AG09319 (cell line): ENCODE data around the gene PLAAT3.

ENCODE experiments used
- DNase-seq: peaks from one replicate; pipeline ENCODE4 v3.0.0-alpha.2; 2010; ENCODE audit warnings: low read depth; ENCODE audit errors: extremely low read depth
- CTCF ChIP-seq: IDR thresholded peaks from 2 replicates; pipeline ENCODE4 v1.5.1; 2011; ENCODE audit warnings: low read depth, mild to moderate bottlenecking, inconsistent platforms, low read length, moderate library complexity

Gene PLAAT3

GRCh38 chr11:63563201-63564055 lies 50.8 kb downstream of the PLAAT3 start, which contains the start of gene PLAAT2:
PLAAT2 (minus strand) TSS chr11:63563379; CDS start chr11:63563324, 55 bp downstream.
- no peak for DNase-seq
- TF ChIP-seq CTCF: no peak

GRCh38 chr11:63560506-63561180 lies 53.6 kb downstream of the PLAAT3 start:
- TF ChIP-seq CTCF: no peak
- DNase-seq: no peak

- no peak for TF ChIP-seq CTCF
- DNase-seq: no peak
Observed at GRCh38 chr11:63558459-63559157, 55.6 kb downstream of the PLAAT3 start.

- no peak for TF ChIP-seq CTCF
- DNase-seq: no peak
Observed at GRCh38 chr11:63557570-63557969, 56.7 kb downstream of the PLAAT3 start.

GRCh38 chr11:63556404-63557013 lies 57.7 kb downstream of the PLAAT3 start:
- no peak for DNase-seq
- TF ChIP-seq CTCF: no peak

- no peak for DNase-seq
- TF ChIP-seq CTCF: no peak
Observed at GRCh38 chr11:63554877-63555223, 59.4 kb downstream of the PLAAT3 start.
